Cerebellar cortex (tissue), 1 donor: ENCODE results near the gene ARHGEF11.
"Not testable (repeated sequence)": the region's sequence is repeated elsewhere in the genome, so short reads cannot be mapped to it uniquely, and the experiment has no call there.

Source experiments
- DNase-seq: peaks from one replicate; pipeline ENCODE4 v3.0.0-alpha.2; 2015; ENCODE audit warnings: low spot score

Gene ARHGEF11

GRCh38 chr1:156930483-156930882 lies 115.1 kb downstream of the ARHGEF11 start:
- DNase-seq = no peak

GRCh38 chr1:156929596-156930238 lies 115.8 kb downstream of the ARHGEF11 start:
- DNase-seq = no peak

GRCh38 chr1:156928043-156928602 lies 117.4 kb downstream of the ARHGEF11 start:
- no peak for DNase-seq

GRCh38 chr1:156927215-156928042 lies 118.1 kb downstream of the ARHGEF11 start:
- peak; percentile 67 for DNase-seq

DNA sequence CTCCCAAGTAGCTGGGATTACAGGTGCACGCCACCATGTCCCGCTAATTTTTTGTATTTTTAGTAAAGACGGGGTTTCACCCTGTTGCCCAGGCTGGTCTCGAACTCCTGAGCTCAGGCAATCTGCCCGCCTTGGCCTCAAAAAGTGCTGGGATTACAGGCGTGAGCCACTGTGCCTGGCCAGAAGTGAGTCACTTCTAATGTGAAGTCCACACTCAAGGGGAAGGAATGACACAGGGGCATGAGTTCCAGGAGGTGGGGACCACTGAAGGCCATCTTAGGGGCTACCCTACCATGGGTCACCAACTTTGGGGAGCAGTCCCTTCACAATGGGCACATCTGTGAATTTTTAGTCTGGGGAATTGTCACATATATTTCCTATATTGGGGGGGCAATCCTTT lies 118.8 kb downstream of the ARHGEF11 start:
- DNase-seq = not testable (repeated sequence)

- no peak for DNase-seq
Measured at GRCh38 chr1:156926175-156926574, 119.4 kb downstream of the ARHGEF11 start.

DNA sequence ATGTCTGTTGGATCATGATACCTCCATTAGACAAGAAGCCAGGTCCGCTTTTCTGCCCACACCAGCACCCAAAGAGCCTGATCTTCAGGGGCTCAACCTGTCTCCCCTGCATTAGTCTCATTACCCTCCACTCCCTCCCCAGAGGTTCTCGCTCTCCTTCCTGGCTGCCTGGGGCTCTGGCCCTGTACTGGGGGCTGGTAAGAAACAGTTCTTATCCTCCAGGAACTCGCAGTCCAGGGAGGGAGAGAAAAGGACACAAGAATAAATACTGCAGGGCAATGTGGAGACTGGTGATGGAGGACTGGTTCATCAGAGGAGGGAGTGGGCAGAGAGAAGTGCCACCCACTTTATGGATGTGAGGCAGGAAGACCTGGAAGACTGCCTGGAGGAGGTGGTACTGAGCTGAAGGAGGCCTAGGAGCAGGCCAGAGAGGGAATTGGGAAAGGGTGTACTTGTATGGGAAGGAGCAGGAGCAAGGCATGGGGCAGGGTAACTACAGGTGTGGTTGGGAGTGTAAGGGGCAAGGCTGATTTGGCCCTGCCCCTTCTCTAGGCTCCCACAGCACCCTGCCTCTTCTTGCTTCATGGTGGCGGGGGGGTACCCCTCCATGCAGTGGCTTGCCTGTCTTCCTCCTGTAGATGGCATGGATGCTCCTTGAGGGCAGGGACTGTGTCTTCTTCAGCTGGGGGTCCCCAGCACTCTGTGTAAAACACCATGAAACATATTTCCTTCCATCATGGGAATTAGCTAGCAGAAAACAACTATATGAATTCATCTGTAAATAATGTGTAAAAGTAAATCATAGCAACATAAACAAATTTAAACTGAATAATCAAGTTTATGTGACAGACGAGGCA lies 120.2 kb downstream of the ARHGEF11 start:
- no peak for DNase-seq

DNA sequence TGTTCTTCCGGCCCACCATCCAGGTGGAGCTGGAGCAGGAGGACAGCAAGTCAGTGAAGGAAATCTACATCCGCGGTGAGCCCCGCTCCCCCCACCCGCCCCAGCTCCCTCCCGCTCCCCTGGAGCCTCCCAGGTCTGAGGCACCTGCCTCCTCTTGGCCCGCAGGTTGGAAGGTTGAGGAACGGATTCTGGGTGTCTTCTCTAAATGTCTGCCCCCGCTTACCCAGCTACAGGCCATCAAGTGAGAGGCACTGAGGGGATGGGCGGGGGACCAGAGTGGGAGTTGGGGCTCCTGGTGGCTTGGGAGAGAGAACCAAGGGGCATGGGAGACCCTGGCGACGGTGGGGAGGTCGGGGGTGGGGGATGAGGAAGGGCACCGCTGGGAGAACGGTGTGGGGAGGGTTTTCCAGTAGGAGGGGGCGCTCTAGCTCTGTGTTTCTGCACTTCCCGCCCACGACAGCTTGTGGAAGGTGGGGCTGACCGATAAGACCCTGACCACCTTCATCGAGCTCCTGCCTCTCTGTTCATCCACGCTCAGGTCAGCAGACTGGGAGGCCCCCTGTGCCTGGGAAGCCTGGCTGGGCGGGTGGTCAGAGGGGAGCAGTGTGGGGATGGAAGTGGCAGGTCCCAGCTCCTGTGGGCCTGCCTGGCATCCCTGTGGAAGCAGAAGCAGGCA lies 120.9 kb downstream of the ARHGEF11 start:
- no peak for DNase-seq

GRCh38 chr1:156923670-156924477 lies 121.7 kb downstream of the ARHGEF11 start:
- DNase-seq = no peak

DNA sequence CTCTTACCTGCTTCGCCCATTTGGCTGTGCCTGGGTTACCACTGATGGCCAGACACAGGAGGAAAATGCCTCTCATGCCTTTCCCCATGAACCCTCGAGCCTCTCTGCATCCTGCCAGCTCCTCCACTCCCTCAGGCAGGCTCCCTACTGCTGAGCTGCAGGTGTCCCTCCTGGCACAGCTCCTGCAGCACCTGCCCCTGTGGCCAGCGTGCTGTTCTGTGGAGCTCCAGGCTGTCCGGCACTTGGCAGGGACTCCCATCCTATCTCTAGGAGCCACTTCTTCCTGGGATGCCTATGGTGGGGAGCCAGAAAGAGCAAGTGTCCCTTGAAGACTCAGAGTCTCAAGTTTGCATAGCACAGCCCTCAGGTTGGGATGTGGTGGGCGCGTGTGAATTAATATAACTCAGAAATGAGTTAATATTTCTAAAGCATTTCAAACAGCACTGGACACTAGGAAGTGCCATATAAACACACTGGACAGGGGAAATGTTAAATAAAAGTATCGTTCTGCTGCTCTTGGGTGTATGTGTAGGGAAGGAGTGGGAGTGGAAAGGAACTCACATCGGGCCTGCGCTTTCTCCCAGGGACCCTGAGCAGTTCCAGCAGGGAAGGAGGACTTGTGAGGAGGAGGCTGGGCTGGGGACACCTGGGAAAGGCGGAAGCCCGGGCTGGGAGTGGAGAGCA lies 122.4 kb downstream of the ARHGEF11 start:
- no peak for DNase-seq

DNA sequence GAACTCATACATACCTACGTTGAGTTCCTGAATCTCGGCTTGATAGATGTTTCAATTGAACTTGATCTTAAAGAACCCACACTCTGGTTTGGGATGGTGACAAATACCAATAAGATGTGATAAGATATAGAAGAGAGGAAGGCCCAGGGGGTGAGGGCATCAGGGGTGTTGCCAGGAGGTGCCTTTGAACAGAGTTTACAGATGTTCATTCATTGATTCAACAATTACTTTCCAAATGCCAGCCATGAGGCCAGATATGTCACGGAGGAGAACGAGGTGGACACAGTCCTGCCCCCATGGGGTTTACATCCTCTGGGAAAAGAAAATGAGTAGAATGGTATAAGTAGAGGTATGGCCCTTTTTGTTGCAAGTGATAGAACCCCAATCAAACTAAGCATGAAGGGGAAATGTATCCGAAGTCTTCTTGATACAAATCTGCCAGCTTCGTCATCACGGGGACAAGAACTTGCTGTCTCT lies 124.5 kb downstream of the ARHGEF11 start:
- DNase-seq = no peak

DNA sequence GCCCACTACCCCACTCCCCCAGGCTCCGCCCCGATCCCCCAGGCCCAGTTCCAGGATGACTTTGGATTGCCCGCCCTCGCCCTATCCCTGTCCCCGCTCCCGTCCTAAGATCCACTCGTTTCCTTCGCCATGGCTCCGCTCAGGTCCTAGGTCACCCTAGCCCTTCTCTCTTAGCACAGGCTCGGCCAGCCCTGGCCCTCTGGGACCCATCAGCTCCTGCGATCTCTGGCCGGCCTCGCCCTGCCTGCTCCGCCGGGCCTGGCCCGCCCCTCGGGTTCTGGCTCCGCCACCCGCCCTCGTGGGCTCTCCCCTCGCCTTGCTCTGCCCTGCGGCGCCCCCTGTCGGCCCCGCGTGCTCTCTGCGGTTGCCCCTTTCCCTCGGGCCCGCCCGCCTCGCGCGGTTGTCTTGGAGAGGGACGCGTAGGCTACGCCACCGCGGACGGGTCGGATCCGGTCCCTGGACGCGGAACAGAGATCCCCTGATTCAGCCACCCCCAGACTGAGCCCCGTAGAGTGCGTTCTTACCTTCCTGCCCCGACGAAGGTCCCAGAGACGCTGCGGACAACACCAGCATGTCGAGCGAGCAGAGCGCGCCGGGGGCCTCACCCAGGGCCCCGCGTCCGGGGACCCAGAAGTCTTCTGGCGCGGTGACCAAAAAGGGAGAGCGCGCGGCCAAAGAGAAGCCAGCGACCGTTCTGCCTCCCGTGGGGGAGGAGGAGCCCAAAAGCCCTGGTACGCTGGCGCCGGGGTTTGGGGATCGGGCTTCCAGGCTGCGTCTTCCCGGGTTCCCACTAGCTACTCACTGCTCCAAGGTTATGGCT lies 125.1 kb downstream of the ARHGEF11 start, which contains the start of gene LRRC71:
Gene LRRC71, plus strand, starts transcription at position 400 of the 820 bp plus-strand sequence. Its CDS starts 172 bp downstream, at position 572.
- peak; percentile 48 for DNase-seq

GRCh38 chr1:156914440-156914856 lies 131.1 kb downstream of the ARHGEF11 start:
- no peak for DNase-seq

GRCh38 chr1:156913809-156914387 lies 131.6 kb downstream of the ARHGEF11 start:
- DNase-seq = no peak

GRCh38 chr1:156912861-156913808 lies 132.4 kb downstream of the ARHGEF11 start:
- DNase-seq = no peak

DNA sequence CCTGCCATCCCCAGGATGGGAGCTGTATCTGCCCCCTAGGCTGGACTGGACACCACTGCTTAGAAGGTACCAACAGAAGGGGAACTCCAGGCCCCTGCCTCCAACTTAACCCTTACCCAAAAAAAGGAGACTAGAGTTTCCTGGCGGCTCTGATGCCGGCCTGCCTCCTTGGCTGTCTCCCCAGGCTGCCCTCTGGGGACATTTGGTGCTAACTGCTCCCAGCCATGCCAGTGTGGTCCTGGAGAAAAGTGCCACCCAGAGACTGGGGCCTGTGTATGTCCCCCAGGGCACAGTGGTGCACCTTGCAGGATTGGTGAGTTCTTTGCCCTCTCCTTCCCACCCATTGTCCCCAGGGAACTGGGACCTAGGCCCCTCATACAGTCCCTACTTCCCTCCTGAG lies 133.2 kb downstream of the ARHGEF11 start:
- no peak for DNase-seq

DNA sequence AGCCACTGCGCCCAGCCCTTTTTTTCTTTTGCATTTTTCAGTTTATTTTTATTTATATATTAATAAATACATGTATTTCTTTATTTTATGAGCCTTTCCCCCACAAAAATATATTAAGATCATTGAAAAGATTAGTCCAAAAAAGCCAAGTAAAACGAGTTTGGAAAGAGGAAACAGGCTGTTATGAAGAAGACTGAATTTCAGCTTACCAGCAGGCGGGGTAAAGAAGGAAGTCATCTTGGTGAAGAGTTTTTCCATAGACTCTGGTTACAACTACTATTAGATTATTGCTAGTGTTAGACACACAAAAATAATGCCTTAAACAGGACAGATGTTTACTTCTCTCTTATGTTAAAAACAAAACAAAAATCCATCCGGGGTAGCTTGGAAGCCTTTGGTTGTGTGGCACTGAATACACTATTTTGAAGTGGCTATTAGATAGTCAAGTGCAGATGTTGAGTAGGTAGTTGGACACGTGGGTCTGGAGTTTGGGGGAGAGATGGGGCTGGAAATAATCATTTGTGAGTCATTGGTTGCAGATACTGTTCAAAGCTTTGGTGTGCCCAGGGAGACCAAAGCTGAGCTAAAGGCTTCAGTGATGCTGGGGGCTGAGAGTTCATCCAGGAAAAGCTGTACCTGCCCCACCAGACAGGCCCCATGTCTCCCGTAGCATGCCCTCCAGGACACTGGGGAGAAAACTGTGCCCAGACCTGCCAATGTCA lies 133.8 kb downstream of the ARHGEF11 start:
- no peak for DNase-seq
